HG02798 (cell line): ENCODE results near the gene TF.
"Not testable (repeated sequence)": the region's sequence is repeated elsewhere in the genome, so short reads cannot be mapped to it uniquely, and the experiment has no call there.

ENCODE experiments used
- ATAC-seq: cut with Tn5 transposase; IDR thresholded peaks from one replicate; pipeline ENCODE4 v1.9.1; 2021; ENCODE audit warnings: mild to moderate bottlenecking; ENCODE audit not compliant: unreplicated experiment, poor library complexity

TF gene

DNA sequence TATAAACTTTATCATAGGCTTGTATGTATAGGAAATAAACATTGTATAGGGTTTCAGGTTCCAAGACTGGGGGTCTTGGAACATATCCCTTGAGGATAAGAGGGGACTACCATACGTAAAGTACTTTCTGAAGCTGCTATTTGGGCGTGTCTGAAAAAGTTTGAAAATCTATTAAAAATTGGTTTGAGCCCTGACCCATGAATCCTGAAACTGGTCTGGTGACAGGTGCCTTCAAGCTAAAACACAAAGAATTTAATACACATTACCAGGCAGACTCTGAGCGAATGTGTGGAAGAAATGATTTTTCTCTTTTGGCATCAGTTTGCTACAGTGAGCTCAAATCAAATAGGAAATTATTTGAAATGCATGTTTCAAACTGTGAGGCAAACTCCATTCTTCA is 16.3 kb downstream of the TF start:
- ATAC-seq: no peak

GRCh38 chr3:133763797-133764683 is 17.8 kb downstream of the TF start:
- ATAC-seq: no peak

DNA sequence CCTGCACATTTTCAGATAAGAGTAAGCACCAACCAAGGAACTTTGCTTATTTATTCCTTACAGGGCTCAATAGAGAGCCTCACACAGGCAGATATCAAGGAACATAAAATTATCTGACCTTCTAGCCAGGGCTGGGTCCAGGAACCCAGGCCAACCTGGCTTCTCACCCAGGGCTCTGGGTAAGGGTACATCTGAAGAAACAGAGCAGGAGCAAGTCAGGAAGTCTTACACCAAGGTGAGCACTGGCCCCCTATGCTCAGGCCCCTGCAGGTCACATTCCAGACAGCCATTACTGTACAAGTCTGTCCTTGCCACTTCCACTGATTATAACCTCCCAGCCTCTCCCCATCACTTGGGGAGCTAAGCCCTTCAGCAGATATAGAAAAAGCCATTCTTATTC is 19.1 kb downstream of the TF start:
- ATAC-seq: no peak

DNA sequence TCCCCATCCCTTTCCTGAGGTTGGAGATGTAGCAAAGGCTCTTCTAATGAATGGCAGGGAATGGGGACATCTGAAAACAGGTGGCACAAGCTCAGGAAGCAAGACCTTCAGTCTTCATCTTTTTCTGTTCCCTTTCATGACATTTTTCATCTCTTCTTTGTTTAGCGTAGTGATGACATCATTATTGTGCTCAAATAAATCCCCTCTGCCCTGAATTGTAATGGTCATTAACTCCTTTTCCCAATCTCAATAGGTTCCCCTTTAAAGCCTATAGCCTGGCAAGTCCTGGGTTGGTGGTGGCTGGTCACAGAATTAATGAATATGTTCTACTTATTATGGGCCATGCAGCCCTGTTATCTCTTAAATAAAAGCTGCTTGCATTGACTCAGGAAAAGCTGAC is 21.4 kb downstream of the TF start:
- ATAC-seq: no peak

GRCh38 chr3:133769536-133769935 is 23.3 kb downstream of the TF start:
- no peak for ATAC-seq

- ATAC-seq: no peak
These were observed 27.5 kb downstream of the TF start for GRCh38 chr3:133773732-133774131.

DNA sequence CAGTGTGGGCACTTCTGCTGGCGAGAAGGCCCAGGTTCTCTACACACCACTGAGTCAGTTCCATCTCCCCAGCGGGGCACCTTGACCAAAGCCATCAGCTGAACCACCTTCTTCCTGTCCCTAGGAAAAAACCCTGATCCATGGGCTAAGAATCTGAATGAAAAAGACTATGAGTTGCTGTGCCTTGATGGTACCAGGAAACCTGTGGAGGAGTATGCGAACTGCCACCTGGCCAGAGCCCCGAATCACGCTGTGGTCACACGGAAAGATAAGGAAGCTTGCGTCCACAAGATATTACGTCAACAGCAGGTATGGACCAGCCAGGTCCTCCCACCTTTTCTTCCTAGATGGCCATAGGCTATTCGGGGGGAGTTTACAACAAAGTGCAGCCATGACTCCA is 29.1 kb downstream of the TF start:
- ATAC-seq: no peak

GRCh38 chr3:133775835-133776234 is 29.6 kb downstream of the TF start:
- no peak for ATAC-seq

DNA sequence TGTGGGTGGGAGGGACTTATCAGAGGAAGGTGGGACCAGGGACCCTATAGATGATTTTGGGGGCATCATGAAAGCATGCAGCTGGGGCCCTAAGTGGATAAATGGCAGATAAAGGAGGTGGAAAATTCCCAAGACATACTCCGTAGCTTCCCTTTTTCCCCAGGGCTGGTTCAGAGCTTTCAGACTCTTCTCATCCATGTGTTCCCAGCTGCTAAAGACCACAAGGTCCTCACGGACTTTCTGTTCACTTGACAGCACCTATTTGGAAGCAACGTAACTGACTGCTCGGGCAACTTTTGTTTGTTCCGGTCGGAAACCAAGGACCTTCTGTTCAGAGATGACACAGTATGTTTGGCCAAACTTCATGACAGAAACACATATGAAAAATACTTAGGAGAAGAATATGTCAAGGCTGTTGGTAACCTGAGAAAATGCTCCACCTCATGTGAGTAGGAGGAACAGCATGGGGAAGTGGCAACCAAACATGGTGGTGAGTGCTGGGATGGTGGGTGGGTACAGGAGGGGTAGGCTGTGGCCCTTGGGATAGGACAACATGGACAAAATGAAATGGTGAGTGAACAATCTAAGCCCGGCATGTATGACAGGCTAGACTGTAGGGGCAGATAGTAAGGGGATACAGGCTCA is 30.7 kb downstream of the TF start:
- ATAC-seq: no peak

DNA sequence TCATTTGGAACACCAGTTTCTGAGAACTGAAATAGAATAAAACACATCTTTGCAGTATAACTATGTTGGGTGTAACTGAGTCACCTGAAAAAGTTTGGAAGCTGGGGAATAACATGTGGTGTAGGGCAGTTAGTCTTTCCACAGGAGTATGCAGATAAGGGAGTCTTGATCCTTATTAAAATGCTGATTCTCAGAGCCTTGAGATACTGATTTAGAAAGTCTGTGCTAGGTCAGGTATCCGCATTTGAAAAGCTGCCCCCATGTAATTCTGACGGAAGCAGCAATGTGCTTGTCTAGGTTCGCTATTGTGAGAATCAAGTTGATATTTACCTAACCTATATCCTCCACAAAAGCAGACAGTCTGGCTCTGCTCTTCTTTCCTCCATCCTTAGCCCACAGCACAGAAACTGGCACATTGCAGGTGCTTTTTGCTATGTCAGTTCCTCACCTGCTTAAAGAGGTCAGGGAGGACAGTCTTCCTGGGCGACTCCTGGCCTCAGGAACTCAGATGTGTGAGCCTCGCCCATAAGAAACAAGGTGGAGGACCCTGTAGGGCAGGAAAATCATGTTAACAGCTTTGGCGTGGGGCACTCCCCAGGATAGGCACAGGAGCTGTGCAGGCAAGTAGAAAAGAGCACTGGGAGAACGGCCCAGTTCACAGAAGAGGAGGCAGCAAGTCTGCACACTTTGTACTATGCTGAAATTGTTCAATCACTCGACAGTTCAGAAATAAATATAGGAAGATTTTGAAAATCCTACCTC is 31.8 kb downstream of the TF start:
- no peak for ATAC-seq

GRCh38 chr3:133779626-133780203 is 33.5 kb downstream of the TF start:
- no peak for ATAC-seq

DNA sequence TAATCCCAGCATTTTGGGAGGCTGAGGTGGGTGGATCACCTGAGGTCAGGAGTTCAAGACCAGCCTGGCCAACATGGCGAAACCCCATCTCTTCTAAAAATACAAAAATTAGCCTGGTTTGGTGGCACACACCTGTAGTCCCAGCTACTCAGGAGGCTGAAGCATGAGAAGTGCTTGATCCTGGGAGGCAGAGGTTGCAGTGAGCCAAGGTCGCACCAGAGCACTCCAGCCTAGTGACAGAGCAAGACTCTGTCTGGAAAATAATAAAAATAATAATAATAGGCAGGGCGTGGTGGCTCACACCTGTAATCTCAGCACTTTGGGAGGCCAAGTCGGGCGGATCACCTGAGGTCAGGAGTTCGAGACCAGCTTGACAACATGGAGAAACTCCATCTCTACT is 34.6 kb downstream of the TF start:
- ATAC-seq: not testable (repeated sequence)

GRCh38 chr3:133781570-133781969 is 35.4 kb downstream of the TF start:
- ATAC-seq: no peak

- no peak for ATAC-seq
These were observed 36.3 kb downstream of the TF start for GRCh38 chr3:133782454-133782853.

GRCh38 chr3:133783762-133784161 is 37.6 kb downstream of the TF start:
- ATAC-seq: no peak

DNA sequence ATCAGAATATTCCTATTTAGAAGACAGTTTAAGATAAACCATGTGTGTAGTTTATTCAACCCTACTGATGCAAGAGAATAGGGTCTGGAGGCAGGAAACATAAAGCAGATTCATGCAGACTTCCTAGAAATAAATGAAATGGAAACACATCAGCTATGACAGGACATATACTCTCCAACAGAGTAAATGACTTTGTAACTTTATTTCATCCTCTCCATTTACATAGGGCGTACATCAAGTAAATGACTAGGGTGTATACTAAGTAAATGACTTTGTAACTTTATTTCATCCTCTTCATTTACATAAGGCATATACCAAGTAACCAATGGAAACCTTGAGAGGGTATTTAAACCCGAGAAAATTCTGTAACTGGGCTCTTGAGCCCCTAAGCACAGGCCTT is 41.8 kb downstream of the TF start:
- no peak for ATAC-seq

DNA sequence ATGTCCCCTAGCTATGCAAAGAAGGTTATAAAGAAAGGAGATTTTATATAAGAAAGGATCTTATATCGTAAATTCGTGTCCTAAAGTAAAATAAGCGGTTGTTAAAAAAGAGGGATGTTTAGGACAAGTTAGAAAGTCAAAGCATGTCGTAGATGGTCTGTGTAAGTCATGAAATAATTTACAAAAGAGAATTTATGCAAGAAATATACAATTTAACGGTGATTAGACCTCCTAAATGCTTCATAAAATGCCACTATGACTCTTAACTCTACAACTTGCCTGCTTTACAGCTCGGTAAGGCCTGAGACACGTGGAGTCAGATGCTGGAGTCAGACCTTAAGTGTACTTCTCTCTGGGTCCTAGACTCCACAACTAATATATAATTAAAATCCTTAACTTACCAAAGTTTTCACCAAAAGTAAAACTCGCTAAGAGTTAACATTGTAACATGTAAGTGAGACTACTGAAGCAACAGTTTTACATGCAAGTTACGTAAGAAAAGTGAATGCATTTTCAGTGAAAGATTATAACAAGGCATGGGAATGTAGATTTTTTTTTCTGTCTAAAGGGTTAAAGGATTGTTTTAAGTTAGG is 46.1 kb downstream of the TF start:
- ATAC-seq: no peak

DNA sequence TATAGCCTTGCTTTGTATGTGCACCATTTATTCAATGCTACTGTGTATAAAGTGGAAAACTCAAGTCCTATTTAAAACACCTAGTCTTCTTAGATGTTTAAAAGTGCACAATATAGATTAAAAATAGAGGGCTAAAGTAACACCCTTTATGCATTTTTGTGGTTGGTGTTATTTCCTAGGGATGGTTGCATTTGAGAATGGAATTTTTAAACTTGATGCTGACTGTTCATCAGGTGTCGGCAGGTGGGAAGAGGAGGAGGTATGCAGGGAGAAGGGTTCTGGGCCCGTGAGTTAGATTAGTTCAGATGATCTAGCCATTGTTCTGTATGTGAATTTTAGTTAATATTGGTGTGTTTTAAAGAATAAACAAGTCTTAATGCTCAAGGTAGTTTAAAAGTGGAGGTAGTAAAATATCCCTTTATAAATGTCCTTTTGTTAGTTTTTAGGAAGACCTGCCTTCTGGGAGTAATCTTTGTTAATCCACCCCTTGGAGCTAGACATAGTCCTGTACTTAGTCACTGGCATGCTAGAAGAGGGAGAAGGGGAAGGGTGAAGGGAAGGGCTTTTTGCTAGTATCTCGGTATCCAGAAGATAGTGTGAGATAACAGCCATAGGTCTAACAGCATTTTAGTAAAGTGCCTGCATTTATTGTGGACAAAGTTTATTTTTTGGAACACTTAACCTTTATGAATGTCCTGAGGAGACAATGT is 51.4 kb downstream of the TF start:
- ATAC-seq: no peak

DNA sequence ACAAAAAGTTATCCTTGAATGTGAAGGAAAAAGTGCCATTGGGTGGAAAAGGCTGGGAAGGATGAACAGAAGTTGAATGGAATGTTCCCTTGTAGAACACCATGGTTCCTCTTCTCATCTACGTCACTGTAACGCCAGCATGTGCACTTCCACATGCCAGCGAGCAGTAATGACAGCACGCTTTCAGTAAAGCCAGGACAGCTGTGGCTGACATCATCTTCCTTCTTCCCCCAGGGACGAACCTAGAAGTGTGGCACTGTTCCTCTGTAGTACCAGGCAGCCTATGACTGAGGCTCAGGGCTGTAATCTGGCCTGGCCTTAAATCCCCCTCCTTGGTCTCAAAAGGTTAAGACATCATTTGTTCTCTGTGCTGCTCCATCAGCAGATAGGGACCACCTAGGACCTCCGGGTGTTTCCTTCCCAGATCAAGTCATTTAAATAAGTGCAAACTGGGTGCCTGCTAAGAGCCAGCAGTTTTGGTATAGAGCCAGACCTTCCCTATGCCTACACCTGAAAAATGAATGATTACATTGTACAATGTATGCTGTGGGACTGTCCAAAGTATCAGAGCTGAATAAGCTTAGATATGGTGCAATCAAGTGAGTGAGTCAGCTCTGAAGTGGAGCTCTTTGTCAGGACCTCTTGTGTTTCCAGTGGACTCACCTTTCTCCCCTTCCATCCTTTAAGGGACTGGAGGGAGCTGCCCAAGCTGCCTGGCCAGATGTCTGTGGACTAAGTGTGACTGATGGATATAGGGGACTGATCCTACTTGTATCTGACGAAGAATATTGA is 53.8 kb downstream of the TF start:
- ATAC-seq: no peak
